HG03025 (cell line): Measurements from ENCODE around the gene IYD.
"Not testable (repeated sequence)": the region's sequence is repeated elsewhere in the genome, so short reads cannot be mapped to it uniquely, and the experiment has no call there.

Experiments used
- ATAC-seq: cut with Tn5 transposase; IDR thresholded peaks from one replicate; pipeline ENCODE4 v1.9.1; 2021; ENCODE audit warnings: mild to moderate bottlenecking, moderate library complexity; ENCODE audit not compliant: unreplicated experiment, low FRiP score

IYD gene

DNA sequence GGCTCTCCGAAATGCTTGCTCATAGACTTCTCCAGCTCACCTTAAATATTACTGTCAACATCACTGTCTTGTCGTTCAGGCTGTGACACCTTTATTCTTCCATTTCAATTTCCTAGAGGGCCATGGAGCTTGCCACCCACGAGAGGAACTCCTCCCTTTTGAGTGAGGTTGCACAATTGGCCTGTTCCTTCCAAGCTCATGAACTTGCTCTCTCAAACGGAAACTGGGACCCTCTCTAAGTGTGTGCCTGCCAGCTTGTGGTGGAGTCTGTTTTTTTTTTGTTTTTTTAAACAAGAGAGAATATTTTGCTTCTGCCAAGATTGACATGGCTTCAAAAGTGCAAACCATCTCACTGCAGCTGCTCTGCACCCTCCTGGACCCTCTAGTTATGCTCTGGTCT lies 19.3 kb upstream of the IYD start:
- ATAC-seq, result no peak

DNA sequence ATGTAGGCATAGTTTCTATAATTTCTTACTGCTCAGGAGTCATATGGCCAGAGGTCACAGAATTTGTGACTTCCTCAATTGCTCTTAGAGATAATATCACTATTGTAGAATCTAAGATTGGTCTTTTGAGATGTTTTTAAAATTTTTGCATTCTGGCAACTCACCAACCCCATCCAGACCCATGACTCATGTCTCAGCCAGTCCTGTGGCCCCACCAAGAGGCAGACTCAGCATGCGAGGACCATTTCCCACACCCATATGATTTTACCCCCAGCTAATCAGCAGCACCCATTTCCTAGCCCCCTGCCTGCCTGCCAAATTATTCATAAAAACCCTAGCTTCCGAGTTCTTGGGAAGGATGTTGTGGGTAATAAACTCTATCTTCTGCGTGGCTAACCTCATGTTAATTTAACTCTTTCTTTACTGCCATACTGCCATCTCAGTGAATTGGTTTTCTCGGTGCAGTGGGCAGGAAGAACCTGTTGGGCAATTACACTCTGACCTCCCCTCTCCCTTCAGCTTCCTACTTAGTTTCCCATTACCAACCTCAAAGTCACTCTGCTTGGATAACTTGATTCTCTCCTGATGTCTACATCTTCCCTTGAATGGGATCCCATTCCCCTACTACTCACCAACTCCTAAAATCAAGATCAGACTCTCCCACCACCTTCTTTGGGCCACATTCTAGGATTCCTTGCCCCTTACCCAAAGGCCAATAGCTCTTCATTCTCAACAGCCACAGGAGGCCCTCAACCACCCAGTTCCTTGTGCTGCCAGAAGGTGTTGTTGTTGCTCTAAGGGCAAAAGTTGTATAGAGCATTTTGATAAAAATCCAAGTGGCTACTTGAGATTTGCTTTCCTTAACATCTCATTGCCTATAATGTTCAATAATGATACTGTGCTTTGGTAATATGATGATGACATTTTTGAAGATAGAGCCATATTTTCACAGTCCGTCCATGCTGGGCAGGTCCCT lies 16.2 kb upstream of the IYD start:
- no peak for ATAC-seq

DNA sequence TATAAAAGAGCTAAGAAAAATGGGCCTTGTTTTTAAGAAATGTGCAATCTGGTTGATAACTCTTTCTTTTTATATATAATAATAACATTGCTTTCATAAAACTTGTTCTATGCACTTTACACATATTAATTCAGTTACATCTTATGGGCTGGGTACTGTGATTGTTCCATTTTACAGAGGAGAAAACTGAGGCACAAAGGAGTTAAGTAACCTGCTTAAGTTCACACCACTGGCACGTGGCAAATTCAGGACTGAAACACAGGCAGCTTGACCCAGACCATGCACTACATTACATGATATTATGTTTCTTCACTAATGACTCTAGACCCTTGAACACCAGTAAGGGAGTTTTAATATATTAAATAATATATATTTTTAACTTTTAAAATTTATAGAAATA lies 15.4 kb upstream of the IYD start:
- ATAC-seq, result no peak

GRCh38 chr6:150354754-150355571 lies 13.8 kb upstream of the IYD start:
- no peak for ATAC-seq

GRCh38 chr6:150355932-150356331 lies 12.9 kb upstream of the IYD start:
- ATAC-seq, result no peak

DNA sequence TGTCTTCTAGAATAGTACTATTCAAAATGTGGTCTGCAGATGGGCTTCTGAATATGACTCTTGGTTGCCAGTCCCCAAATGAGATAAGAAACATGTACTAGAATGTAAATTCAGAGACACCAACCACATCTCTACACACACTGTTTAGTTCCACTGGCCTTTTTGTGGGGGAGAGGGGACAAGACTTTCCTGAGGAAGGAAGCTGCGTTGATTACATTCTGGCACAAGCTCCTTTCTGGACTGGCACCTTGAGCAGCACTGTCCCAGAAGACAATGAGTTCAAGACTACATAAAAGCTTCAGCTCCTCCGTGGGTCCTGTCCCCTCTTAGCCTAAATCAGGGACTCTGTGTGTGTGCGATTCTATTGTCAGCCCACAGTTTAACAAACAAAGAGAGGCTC lies 6.9 kb upstream of the IYD start:
- no peak for ATAC-seq

- no peak for ATAC-seq
Observed at GRCh38 chr6:150363733-150364132, 5.1 kb upstream of the IYD start.

GRCh38 chr6:150366118-150366778 lies 2.6 kb upstream of the IYD start:
- ATAC-seq, result no peak

- ATAC-seq, result no peak
Observed at GRCh38 chr6:150369408-150369807, 596 bp downstream of the IYD start.

- no peak for ATAC-seq
Observed at GRCh38 chr6:150370112-150370511, 1.3 kb downstream of the IYD start.

DNA sequence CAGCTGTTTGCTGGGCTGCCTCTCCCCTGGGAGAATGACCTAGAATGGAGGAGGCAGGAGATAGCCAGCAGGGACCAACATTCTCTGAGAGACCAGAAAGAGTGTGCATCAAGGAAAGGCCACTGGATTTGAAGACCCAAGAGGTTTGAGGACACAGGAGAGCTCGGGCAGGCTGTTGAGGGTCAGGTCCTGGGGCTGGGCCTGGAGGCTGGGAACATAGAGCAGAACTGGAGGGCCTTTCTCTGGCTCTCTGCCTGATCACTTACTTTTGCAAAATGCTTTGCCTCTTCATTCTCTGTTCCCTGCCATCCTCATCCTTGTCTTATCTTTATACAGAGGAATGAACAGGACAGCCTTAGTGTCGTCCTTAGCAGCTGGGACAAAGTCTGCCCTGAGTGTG lies 2.5 kb downstream of the IYD start:
- ATAC-seq, result no peak

DNA sequence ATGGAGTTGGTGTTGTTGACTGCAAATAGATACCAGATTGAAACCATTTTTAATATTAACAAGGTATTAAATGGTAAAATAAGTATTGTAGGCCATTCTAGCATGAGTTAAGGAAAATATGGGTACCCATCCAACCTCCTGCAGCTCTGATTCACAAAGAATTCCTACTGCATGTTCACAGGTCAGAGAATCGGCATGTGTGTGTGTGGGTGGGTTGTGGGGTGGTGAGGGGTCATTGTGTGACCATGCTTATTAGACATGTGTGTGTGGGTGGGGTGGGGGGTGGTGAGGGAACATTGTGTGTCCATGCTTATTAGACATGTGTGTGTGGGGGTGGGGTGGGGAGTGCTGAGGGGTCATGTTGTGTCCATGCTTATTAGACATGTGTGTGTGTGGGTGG lies 3.2 kb downstream of the IYD start:
- no peak for ATAC-seq

- no peak for ATAC-seq
Observed at GRCh38 chr6:150373260-150373701, 4.5 kb downstream of the IYD start.

- ATAC-seq, result not testable (repeated sequence)
Observed at GRCh38 chr6:150374346-150374745, 5.5 kb downstream of the IYD start.

DNA sequence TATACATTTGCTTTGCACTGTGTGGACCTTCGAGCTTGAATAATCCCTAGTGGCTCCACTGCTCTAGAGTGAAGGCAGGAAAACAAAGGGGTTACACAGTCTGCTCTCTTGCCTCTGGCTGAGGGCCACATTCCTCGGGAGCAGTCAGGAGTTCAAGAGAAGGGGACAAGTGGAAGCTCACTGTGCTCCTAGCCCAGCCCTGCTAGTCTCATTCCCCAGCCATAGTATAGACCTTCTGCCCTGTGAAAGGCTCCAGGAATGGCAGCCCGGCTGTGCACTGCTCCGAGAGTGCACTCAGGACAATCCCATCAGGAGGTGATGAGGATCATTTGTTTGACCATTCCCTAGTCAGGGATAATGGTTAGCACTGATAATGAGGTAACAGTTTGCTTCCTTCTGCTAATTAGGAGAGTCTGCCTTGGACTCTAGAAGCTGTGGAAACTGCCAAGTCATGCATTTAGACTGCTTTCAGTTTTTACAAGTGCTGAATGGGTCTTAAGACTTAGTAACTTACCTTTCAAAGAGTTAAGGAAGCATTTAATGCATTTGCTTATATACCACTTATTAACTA lies 8.5 kb downstream of the IYD start:
- ATAC-seq, result no peak

- no peak for ATAC-seq
Observed at GRCh38 chr6:150380256-150380655, 11.4 kb downstream of the IYD start.

DNA sequence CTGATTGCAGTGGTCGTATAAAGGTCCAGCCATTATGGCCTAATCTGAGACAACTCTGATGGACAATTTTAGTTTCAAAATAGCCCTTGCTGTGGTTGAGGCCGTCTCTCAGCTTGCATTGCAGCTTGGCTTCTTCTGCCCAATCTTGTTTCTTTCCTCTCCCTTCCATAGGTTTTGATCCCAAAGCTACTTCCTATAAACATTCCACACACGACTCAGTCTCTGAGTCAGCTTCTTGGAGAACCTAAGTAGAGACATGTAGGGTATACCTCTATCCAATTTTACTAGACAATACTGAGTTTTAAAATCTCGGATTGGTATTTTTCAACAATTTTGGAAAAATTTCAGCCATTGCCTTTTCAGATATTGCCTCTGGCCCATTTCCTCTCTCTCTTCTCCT lies 13.4 kb downstream of the IYD start:
- no peak for ATAC-seq

DNA sequence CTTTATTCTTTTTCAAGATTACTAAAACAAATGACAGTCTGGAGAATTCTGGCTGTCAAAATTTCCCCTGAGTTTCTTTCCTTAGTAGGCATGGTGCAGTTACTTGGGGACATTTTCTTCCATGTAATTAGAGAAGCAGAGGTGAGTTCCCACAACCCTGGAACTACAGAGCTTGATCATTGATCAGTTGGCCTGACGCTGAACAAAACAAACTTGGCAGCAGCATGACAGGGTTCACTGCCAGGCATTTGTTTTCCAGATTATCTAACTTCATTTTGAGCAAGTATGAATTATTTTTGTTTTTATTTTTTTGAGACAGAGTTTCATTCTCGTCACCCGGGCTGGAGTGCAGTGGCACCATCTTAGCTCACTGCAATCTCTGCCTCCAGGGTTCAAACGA lies 22.6 kb downstream of the IYD start:
- no peak for ATAC-seq

DNA sequence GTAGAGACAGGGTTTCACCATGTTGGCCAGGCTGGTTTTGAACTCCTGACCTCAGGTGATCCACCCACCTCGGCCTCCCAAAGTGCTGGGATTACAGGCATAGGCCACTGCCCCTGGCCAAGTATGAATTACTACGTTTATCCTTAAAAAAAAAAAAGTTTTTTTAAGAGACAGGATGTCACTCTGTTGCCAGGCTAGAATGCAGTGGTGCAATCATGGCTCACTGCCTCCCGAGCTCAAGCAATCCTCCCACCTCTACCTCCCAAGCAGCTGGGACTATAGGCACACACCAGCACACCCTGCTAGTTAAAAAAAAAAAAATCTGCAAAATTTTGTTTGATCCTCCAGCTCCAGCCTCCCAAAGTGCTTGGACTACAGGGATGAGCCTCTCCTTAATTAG lies 23.1 kb downstream of the IYD start:
- ATAC-seq, result no peak

DNA sequence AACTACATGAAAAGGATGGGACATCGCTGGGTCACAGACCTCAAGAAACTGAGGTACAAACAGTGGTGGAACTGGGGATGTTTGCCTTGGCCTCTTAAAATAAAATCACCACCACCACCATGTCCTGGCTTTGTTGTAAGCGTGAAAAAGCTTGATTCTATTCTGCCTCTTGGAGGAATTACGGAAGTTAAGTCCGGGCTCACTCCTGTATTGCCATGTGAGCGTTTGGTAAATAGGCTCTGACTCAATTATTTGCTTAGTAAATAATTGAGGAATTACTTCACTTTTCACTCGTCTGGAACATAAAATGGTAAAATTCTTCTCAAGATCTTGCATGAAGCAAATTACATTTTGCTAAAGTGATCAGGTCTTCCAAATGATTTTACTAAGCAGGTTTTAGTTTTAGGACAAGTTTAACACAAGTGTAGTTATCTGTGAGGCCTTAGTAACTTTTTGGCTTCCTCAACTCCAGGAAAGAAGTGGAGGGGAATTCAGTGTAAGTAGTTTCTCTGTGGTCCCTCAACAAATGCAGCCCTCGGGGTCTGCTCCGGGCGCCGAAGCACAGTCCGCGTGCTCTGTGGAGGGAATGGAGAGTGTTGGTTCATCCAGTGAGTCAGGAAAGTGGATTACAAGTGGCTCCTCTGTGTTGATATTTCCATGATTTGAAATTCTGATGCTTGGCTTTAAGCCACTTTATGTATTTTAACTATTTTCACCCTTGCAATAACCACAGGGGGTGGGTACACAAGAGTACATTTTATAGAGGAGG lies 23.8 kb downstream of the IYD start:
- no peak for ATAC-seq
